ENCODE data around the gene ARSA. TPM values are rescaled to one million over a fixed set of nuclear protein-coding genes. Genes with fewer than 3 reads are reported as not detected.

Gene ARSA
- total and polyA plus RNA-seq, 2 donors (not counting 3 experiments of a cell fraction or from before 2014, with no cell fraction given), result 22.3 to 33.6 TPM

DNA sequence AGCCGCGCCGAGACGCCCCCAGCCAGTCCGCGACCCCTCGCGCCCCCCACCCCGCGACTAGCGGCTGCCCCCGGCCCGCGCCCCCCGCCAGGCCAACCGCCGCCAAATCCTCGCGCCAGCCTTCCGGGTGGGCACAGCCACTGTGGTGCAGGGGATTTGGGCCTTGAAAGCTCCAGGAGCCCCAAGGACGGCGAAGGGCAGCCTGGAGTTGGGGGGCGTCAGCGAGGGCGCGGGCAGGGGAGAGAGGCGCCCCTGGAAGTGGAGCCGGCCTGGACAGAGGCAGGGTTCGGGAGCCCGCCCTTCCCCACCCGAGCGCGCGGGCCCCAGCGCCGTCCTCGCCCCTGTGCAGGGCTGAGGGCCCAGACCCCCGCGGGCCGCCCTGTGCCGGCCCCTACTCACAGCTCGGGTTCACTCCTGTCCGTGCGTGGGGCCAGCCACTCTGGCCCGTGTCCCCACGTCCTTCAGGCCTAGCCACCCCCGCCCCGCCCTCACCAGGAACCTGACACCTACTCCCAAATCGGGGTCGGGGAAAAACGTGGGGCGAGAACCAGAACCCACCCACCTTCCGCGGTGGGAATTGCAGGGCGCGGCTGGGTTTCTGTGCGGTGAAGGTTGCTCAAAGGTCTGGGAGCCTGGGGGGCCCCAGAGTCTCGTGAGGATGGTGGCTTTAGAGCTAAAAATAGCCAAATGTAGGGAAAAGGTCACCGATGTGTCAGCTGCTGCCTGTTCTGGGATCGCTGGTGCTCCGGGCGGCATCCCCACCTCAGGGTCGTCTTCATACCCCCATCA lies 49.8 kb downstream of the ARSA start, which contains the start of gene CPT1B:
TSS of gene CPT1B (minus strand) at position 441 of the 789 bp plus-strand sequence. CDS start 512 bp downstream, outside the sequence.
- BruUV-seq (replicated peaks), result no TSS peak
- H4K20me1 ChIP-seq (replicated peaks; ENCODE audit: control insufficient read depth, extremely low read depth, insufficient read depth, low read length), result no peaks in the 10 kb centered on the region
- no peak within 1 kb of the TSS for H3K4me3 ChIP-seq (replicated peaks in 1 of 3; ENCODE audit: insufficient read depth in 1 of 3, low read depth in 1 of 3, low read length in 3 of 3)
- H3K27ac ChIP-seq (ENCODE audit: insufficient read depth, low read depth, low read length), result no peak within 1 kb of the TSS
- H3K9me3 ChIP-seq (replicated peaks; ENCODE audit: control insufficient read depth, insufficient read depth, low read length), result no peaks in the 10 kb centered on the region
- peaks cover 7% of the 10 kb centered on the region for H3K4me1 ChIP-seq (ENCODE audit: control insufficient read depth, extremely low read depth, insufficient read depth, low read length)
- no peak for FAIRE-seq
- no peak within 1 kb of the TSS for H3K9ac ChIP-seq (replicated peaks; ENCODE audit: extremely low read depth, insufficient read depth, low read length)
- no peak for DNase-seq (ENCODE audit: low read depth, low spot score)
- H3K27me3 ChIP-seq (ENCODE audit: control insufficient read depth in 2 of 2, insufficient read depth in 2 of 2, low read length in 2 of 2), result no peaks in the 10 kb centered on the region
- peaks cover 0 to 7% of the 10 kb centered on the region in 2 experiments for H3K36me3 ChIP-seq (ENCODE audit: control insufficient read depth in 2 of 2, extremely low read depth in 1 of 2, insufficient read depth in 2 of 2, low read length in 2 of 2)
- POLR2A ChIA-PET, result no interaction called here
- no peak within 1 kb of the TSS for H3K4me2 ChIP-seq (ENCODE audit: insufficient read depth, low read length)
- H3K79me2 ChIP-seq (ENCODE audit: control insufficient read depth, insufficient read depth, low read length), result peaks cover 8% of the 10 kb centered on the region
- H3K9me1 ChIP-seq (replicated peaks; ENCODE audit: control insufficient read depth, extremely low read depth, insufficient read depth, low read length), result no peaks in the 10 kb centered on the region
- no peak within 1 kb of the TSS for H2AFZ ChIP-seq (ENCODE audit: low read depth, low read length)
- dilution Hi-C loops (cut with MboI; ENCODE audit: extremely low pct_ligation_motif_present, low sequenced_read_pairs) (no loop called here), intact Hi-C loops (cut with micrococcal nuclease) (loop anchor here (5.0 kb wide), 1 partner anchor 94 kb away; the partner anchor contains the start of gene SHANK3)
- TF ChIP-seq FOS (IDR thresholded peaks at IDR 0.05; ENCODE audit: borderline replicate concordance, insufficient read depth, low read length) (no peak), EZH2 (IDR thresholded peaks at IDR 0.05; ENCODE audit: borderline replicate concordance, low read depth, low read length, severe bottlenecking) (peak; percentile 40)
- CTCF ChIA-PET, result interaction anchor here (0.8 to 5.2 kb wide), 4 partner anchors 12 to 63 kb away, joined by 3 to 91 read pairs (median 4); partner anchors contain the start of gene SYCE3

DNA sequence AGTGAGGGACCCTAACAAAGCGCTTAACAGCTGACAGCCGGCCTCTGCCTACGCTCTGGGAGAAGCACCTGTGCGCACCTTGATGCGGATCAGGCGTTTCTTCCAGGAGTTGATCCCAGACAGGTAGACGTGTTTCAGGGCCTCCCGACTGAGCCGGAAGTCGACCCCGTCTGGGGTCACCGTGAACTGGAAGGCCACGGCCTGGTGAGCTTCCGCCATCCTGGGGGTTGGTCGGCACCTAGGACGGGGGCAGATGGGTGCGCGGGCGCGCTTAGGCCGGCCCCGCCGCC lies 50.3 kb downstream of the ARSA start:
- Histone ChIP-seq H3K36me3 (ENCODE audit: control insufficient read depth in 2 of 2, extremely low read depth in 1 of 2, insufficient read depth in 2 of 2, low read length in 2 of 2) (peaks cover 0 to 7% of the 10 kb centered on the region in 2 experiments), H3K27me3 (ENCODE audit: control insufficient read depth in 2 of 2, insufficient read depth in 2 of 2, low read length in 2 of 2) (no peaks in the 10 kb centered on the region), H3K9ac (replicated peaks; ENCODE audit: extremely low read depth, insufficient read depth, low read length) (no peak overlapping the region), H2AFZ (ENCODE audit: low read depth, low read length) (no peak overlapping the region), H3K9me1 (replicated peaks; ENCODE audit: control insufficient read depth, extremely low read depth, insufficient read depth, low read length) (no peaks in the 10 kb centered on the region), H3K4me2 (ENCODE audit: insufficient read depth, low read length) (no peak overlapping the region), H3K27ac (ENCODE audit: insufficient read depth, low read depth, low read length) (no peak overlapping the region), H3K4me1 (ENCODE audit: control insufficient read depth, extremely low read depth, insufficient read depth, low read length) (peaks cover 6% of the 10 kb centered on the region), H3K4me3 (replicated peaks in 1 of 3; ENCODE audit: insufficient read depth in 1 of 3, low read depth in 1 of 3, low read length in 3 of 3) (no peak overlapping the region), H3K79me2 (ENCODE audit: control insufficient read depth, insufficient read depth, low read length) (peaks cover 8% of the 10 kb centered on the region), H4K20me1 (replicated peaks; ENCODE audit: control insufficient read depth, extremely low read depth, insufficient read depth, low read length) (no peaks in the 10 kb centered on the region), H3K9me3 (replicated peaks; ENCODE audit: control insufficient read depth, insufficient read depth, low read length) (no peaks in the 10 kb centered on the region)
- no TSS peak for BruUV-seq (replicated peaks)
- POLR2A ChIA-PET, result no interaction called here
- FAIRE-seq (no peak), DNase-seq (ENCODE audit: low read depth, low spot score) (no peak)
- CTCF ChIA-PET, result interaction anchor here (1.3 to 5.2 kb wide), 3 partner anchors 12 to 114 kb away, joined by 5 to 91 read pairs (median 10); no protein-coding TSS in a partner anchor
- dilution Hi-C loops (cut with MboI; ENCODE audit: extremely low pct_ligation_motif_present, low sequenced_read_pairs), result no loop called here
- intact Hi-C loops (cut with micrococcal nuclease), result loop anchor here (5.0 kb wide), 1 partner anchor 95 kb away; the partner anchor contains the start of gene SHANK3
- no peak for TF ChIP-seq FOS (IDR thresholded peaks at IDR 0.05; ENCODE audit: borderline replicate concordance, insufficient read depth, low read length)
- no peak for TF ChIP-seq POLR2AphosphoS5 (IDR thresholded peaks at IDR 0.05; ENCODE audit: insufficient read depth, low read depth, low read length)
- no peak for TF ChIP-seq POLR2A (IDR thresholded peaks at IDR 0.05; ENCODE audit: low read depth, low read length)
- TF ChIP-seq MYC (IDR thresholded peaks at IDR 0.05; ENCODE audit: low read depth, low read length), result no peak
- TF ChIP-seq EZH2 (IDR thresholded peaks at IDR 0.05; ENCODE audit: borderline replicate concordance, low read depth, low read length, severe bottlenecking), result no peak
- TF ChIP-seq, protein P1, sequence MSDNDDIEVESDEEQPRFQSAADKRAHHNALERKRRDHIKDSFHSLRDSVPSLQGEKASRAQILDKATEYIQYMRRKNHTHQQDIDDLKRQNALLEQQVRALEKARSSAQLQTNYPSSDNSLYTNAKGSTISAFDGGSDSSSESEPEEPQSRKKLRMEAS (IDR thresholded peaks at IDR 0.05; ENCODE audit: insufficient read depth, insufficient read length), result no peak
- TF ChIP-seq JUN (IDR thresholded peaks at IDR 0.05; ENCODE audit: borderline replicate concordance, insufficient read depth, insufficient read length, low read depth), result no peak
- no peak for TF ChIP-seq GATA2 (IDR thresholded peaks at IDR 0.05; ENCODE audit: insufficient read depth, insufficient read length, low read depth, low read length)
- TF ChIP-seq, protein P2, sequence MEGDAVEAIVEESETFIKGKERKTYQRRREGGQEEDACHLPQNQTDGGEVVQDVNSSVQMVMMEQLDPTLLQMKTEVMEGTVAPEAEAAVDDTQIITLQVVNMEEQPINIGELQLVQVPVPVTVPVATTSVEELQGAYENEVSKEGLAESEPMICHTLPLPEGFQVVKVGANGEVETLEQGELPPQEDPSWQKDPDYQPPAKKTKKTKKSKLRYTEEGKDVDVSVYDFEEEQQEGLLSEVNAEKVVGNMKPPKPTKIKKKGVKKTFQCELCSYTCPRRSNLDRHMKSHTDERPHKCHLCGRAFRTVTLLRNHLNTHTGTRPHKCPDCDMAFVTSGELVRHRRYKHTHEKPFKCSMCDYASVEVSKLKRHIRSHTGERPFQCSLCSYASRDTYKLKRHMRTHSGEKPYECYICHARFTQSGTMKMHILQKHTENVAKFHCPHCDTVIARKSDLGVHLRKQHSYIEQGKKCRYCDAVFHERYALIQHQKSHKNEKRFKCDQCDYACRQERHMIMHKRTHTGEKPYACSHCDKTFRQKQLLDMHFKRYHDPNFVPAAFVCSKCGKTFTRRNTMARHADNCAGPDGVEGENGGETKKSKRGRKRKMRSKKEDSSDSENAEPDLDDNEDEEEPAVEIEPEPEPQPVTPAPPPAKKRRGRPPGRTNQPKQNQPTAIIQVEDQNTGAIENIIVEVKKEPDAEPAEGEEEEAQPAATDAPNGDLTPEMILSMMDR (IDR thresholded peaks at IDR 0.05; ENCODE audit: extremely low read depth in 1 of 2, insufficient read depth in 1 of 2, low read depth in 1 of 2, low read length in 2 of 2), result no peak
